HepG2 (cell line): ENCODE measurements around the gene PPP1R12A. TPM values are rescaled to one million over a fixed set of nuclear protein-coding genes. Genes with fewer than 3 reads are reported as not detected.

Experiments
- ATAC-seq: fragments of 200-7000 bp; cut with Tn5 transposase; 3 replicates; pipeline ENCODE4 v1.9.1; 2020; ENCODE audit warnings: mild to moderate bottlenecking, moderate library complexity
- BruUV-seq: library from RNA; stranded (reverse); fragments of 400-500 nt; replicated peaks from 2 replicates; lab custom pipeline; 2021; lab: Mats Ljungman, UMichigan
- CTCF ChIA-PET: fragments of 300-600 bp; formaldehyde crosslinking; extraction: SDS; loops from one replicate; lab custom pipeline; 2021; ENCODE audit warnings: low total read pairs, inconsistent platforms, low intra/inter-chr PET ratio; lab: Yijun Ruan, JAX
- POLR2A ChIA-PET: fragments of 350-600 bp; sonication (Branson Sonifier 250); formaldehyde crosslinking; loops from one replicate; lab custom pipeline; 2020; ENCODE audit warnings: antibody characterized with exemption, inconsistent platforms; lab: Yijun Ruan, JAX
- DNase-seq: peaks from one replicate; pipeline ENCODE4 v3.0.0-alpha.2; 2015; ENCODE audit warnings: low spot score
- FAIRE-seq: peaks from 3 replicates; lab custom pipeline; 2011; peaks lifted over from hg19 to GRCh38; lab: Jason Lieb, UNC
- H2AFZ ChIP-seq: one replicate; pipeline ENCODE4 v1.6.1; 2011; ENCODE audit warnings: low read length, inconsistent platforms
- H3K27ac ChIP-seq: fragments of 300-600 bp; 3 replicates; pipeline ENCODE4 v1.8.0; 2011; ENCODE audit warnings: mixed run types, mild to moderate bottlenecking, mixed read lengths, low read length, inconsistent platforms; ENCODE audit not compliant: insufficient read depth; ENCODE audit errors: extremely low read length
- H3K27me3 ChIP-seq, 2 experiments: fragments of 200-600 bp in 1 of 2; 2 replicates in 1 of 2; 3 replicates in 1 of 2; pipeline versions ENCODE4 v1.6.0 to v1.8.0; 2011; ENCODE audit warnings: low read length in 2 of 2, mild to moderate bottlenecking in 2 of 2, moderate library complexity in 2 of 2, inconsistent platforms in 1 of 2; ENCODE audit not compliant: insufficient read depth in 2 of 2, control insufficient read depth in 1 of 2
- H3K36me3 ChIP-seq, 2 experiments: fragments of 200-600 bp in 1 of 2; replicated peaks in 1 of 2; 2 replicates in 1 of 2; 3 replicates in 1 of 2; pipeline versions ENCODE4 v1.5.1 to v1.8.0; 2011; ENCODE audit warnings: low read length in 2 of 2, inconsistent platforms in 1 of 2; ENCODE audit not compliant: insufficient read depth in 2 of 2, control insufficient read depth in 1 of 2
- H3K4me1 ChIP-seq: 2 replicates; pipeline ENCODE4 v1.5.1; 2012; ENCODE audit warnings: low read length, inconsistent platforms; ENCODE audit not compliant: insufficient read depth
- H3K4me2 ChIP-seq: 2 replicates; pipeline ENCODE4 v1.6.0; 2011; ENCODE audit warnings: low read depth, low read length, inconsistent platforms
- H3K4me3 ChIP-seq, 3 experiments: fragments of 200-600 bp in 1 of 3; sonication (generic), shearing (Covaris generic) in 1 of 3; replicated peaks in 1 of 3; 2 replicates each; pipeline ENCODE4 v1.5.1; 2011 to 2016; ENCODE audit warnings: low read length in 3 of 3, inconsistent platforms in 2 of 3, low read depth in 2 of 3, mild to moderate bottlenecking in 2 of 3, control low read depth in 1 of 3, mixed read lengths in 1 of 3; ENCODE audit not compliant: insufficient read depth in 1 of 3
- H3K79me2 ChIP-seq: one replicate; pipeline ENCODE4 v1.6.1; 2011; ENCODE audit warnings: low read length, inconsistent platforms; ENCODE audit not compliant: insufficient read depth
- H3K9ac ChIP-seq: 2 replicates; pipeline ENCODE4 v1.6.0; 2011; ENCODE audit warnings: mild to moderate bottlenecking, low read depth, low read length, inconsistent platforms; ENCODE audit not compliant: insufficient read depth
- H3K9me3 ChIP-seq: 2 replicates; pipeline ENCODE4 v1.5.1; 2012; ENCODE audit warnings: mild to moderate bottlenecking, low read length
- H4K20me1 ChIP-seq: 2 replicates; pipeline ENCODE4 v1.6.0; 2011; ENCODE audit warnings: inconsistent platforms, mild to moderate bottlenecking, low read length, moderate library complexity; ENCODE audit not compliant: insufficient read depth
- ATF1 ChIP-seq: IDR thresholded peaks from 2 replicates; pipeline ENCODE4 v1.6.1; 2016; ENCODE audit warnings: mild to moderate bottlenecking, control low read depth
- ATRX ChIP-seq: sonication (generic); formaldehyde crosslinking; IDR thresholded peaks from 2 replicates; pipeline ENCODE4 v1.4.0; 2020; ENCODE audit warnings: missing genetic modification reagents, borderline replicate concordance
- NR2F2 ChIP-seq: IDR thresholded peaks from 2 replicates; pipeline ENCODE4 v1.6.1; 2012; ENCODE audit warnings: low read depth, inconsistent platforms, borderline replicate concordance
- PAX8 ChIP-seq: sonication (generic); formaldehyde crosslinking; IDR thresholded peaks from 2 replicates; pipeline ENCODE4 v1.8.0; 2022; ENCODE audit warnings: mild to moderate bottlenecking, missing genetic modification reagents, borderline replicate concordance
- RFXANK ChIP-seq: IDR thresholded peaks from 2 replicates; pipeline ENCODE4 v1.6.1; 2016
- WGBS: methylation state at CpG from one replicate; pipeline ENCODE4 v1.1.6; 2017; ENCODE audit warnings: low lambda C conversion rate; 5-methylcytosine and 5-hydroxymethylcytosine counted together
- in situ Hi-C: cut with HindIII; loops from 2 replicates; pipeline ENCODE4 v1.10.0; 2017; ENCODE audit warnings: low pct_unique_long_range_greater_than_20kb; ENCODE audit not compliant: extremely low pct_ligation_motif_present
- intact Hi-C: fragments of 100-400 bp; cut with micrococcal nuclease; formaldehyde crosslinking; loops from one replicate; pipeline ENCODE4 v1.10.0; 2022; ENCODE audit not compliant: unreplicated experiment
- polyA plus RNA-seq, 8 experiments: library from polyadenylated mRNA; depleted of rRNA in 3 of 8; stranded (reverse) in 7 of 8; unstranded in 1 of 8; fragments of >200 nt; fragmentation: Illumina TruSeq in 4 of 8; extraction: Trizol in 4 of 8; gene quantifications; 2 replicates each; pipeline versions ENCODE4 v1.2.1 to v1.2.3, GENCODE V29; 2011 to 2016; ENCODE audit warnings: low read depth in 4 of 8, missing spikeins in 1 of 8, mixed read lengths in 1 of 8; ENCODE audit not compliant: insufficient read depth in 1 of 8
- total RNA-seq, 5 experiments: library from RNA; depleted of rRNA; stranded (reverse); fragments of >200 nt; fragmentation: Illumina TruSeq; extraction: Trizol; gene quantifications; 2 replicates each; pipeline ENCODE4 v1.2.3, GENCODE V29; 2016; ENCODE audit warnings: low read depth in 1 of 5
- TF ChIP-seq, protein P1 (sequence below): sonication (generic); formaldehyde crosslinking; conservative IDR thresholded peaks from 2 replicates; pipeline ENCODE4 v1.8.1; 2023; ENCODE audit warnings: missing genetic modification reagents
- TF ChIP-seq, protein P2 (sequence below): sonication (generic); formaldehyde crosslinking; IDR thresholded peaks from 2 replicates; pipeline ENCODE4 v1.4.0; 2020; ENCODE audit warnings: missing genetic modification reagents
- TF ChIP-seq, protein P3 (sequence below): IDR thresholded peaks from 2 replicates; pipeline ENCODE4 v1.6.1; 2016
- TF ChIP-seq, protein P4 (sequence below): IDR thresholded peaks from 2 replicates; pipeline ENCODE4 v1.6.1; 2016; ENCODE audit warnings: control low read depth
- TF ChIP-seq, protein P5 (sequence below): sonication (generic); formaldehyde crosslinking; conservative IDR thresholded peaks from 2 replicates; pipeline ENCODE4 v1.4.0; 2020; ENCODE audit warnings: missing genetic modification reagents
- TF ChIP-seq, protein P6 (sequence below): sonication (generic); formaldehyde crosslinking; IDR thresholded peaks from 2 replicates; pipeline ENCODE4 v1.5.1; 2020; ENCODE audit warnings: mild to moderate bottlenecking, missing genetic modification reagents, borderline replicate concordance

The PPP1R12A gene
- total and polyA plus RNA-seq, 2 of the 13 experiments (the other 11 are each of a cell fraction or from before 2014, with no cell fraction given) = 23.8 to 50.0 TPM

DNA sequence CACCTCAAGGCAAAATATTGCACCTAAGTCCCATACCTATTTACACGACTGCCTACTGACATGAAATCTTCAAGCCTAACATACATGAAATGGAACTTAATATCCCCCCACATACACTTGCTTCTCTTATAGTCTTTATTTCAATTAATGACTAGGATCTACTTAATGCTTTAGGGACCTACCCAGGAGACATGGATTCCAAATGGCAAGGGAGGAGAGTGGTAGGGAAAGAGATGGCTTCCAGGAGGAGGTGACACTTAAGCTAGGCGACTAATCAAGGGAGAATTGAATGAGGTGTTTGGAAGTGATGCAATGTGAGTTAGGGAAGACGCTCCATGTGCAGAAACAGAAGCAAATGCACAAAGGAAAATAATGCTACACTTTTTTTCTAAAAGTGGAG, 9.7 kb upstream of the PPP1R12A start:
- H2AFZ ChIP-seq = no peak overlapping the region
- H3K9me3 ChIP-seq = no peaks in the 10 kb centered on the region
- H3K4me1 ChIP-seq = peaks cover 12% of the 10 kb centered on the region
- H4K20me1 ChIP-seq = no peaks in the 10 kb centered on the region
- WGBS = 4% methylated on average over 3 of the region's 3 CpGs
- H3K36me3 ChIP-seq = no peaks in the 10 kb centered on the region
- H3K27me3 ChIP-seq = no peaks in the 10 kb centered on the region
- no peak overlapping the region for H3K4me3 ChIP-seq
- H3K9ac ChIP-seq = no peak overlapping the region
- no peaks in the 10 kb centered on the region for H3K79me2 ChIP-seq
- H3K27ac ChIP-seq = no peak overlapping the region
- BruUV-seq = no TSS peak
- ATAC-seq (no peak), DNase-seq (no peak), FAIRE-seq (no peak)
- ChIA-PET CTCF (no interaction called here), POLR2A (interaction anchor here (1.8 kb wide), 1 partner anchor 9 kb away, joined by 4 read pairs; no protein-coding TSS in a partner anchor)
- H3K4me2 ChIP-seq = no peak overlapping the region
- intact Hi-C loops = no loop called here
- in situ Hi-C loops = no loop called here
- TF ChIP-seq ATF1 (CRISPR knock-in tag) = no peak
- TF ChIP-seq, protein P1, sequence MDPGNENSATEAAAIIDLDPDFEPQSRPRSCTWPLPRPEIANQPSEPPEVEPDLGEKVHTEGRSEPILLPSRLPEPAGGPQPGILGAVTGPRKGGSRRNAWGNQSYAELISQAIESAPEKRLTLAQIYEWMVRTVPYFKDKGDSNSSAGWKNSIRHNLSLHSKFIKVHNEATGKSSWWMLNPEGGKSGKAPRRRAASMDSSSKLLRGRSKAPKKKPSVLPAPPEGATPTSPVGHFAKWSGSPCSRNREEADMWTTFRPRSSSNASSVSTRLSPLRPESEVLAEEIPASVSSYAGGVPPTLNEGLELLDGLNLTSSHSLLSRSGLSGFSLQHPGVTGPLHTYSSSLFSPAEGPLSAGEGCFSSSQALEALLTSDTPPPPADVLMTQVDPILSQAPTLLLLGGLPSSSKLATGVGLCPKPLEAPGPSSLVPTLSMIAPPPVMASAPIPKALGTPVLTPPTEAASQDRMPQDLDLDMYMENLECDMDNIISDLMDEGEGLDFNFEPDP (CRISPR knock-in tag) = no peak
- no peak for TF ChIP-seq NR2F2
- no peak for TF ChIP-seq PAX8 (CRISPR knock-in tag)
- TF ChIP-seq, protein P2, sequence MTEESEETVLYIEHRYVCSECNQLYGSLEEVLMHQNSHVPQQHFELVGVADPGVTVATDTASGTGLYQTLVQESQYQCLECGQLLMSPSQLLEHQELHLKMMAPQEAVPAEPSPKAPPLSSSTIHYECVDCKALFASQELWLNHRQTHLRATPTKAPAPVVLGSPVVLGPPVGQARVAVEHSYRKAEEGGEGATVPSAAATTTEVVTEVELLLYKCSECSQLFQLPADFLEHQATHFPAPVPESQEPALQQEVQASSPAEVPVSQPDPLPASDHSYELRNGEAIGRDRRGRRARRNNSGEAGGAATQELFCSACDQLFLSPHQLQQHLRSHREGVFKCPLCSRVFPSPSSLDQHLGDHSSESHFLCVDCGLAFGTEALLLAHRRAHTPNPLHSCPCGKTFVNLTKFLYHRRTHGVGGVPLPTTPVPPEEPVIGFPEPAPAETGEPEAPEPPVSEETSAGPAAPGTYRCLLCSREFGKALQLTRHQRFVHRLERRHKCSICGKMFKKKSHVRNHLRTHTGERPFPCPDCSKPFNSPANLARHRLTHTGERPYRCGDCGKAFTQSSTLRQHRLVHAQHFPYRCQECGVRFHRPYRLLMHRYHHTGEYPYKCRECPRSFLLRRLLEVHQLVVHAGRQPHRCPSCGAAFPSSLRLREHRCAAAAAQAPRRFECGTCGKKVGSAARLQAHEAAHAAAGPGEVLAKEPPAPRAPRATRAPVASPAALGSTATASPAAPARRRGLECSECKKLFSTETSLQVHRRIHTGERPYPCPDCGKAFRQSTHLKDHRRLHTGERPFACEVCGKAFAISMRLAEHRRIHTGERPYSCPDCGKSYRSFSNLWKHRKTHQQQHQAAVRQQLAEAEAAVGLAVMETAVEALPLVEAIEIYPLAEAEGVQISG (CRISPR knock-in tag) = no peak
- TF ChIP-seq, protein P3, sequence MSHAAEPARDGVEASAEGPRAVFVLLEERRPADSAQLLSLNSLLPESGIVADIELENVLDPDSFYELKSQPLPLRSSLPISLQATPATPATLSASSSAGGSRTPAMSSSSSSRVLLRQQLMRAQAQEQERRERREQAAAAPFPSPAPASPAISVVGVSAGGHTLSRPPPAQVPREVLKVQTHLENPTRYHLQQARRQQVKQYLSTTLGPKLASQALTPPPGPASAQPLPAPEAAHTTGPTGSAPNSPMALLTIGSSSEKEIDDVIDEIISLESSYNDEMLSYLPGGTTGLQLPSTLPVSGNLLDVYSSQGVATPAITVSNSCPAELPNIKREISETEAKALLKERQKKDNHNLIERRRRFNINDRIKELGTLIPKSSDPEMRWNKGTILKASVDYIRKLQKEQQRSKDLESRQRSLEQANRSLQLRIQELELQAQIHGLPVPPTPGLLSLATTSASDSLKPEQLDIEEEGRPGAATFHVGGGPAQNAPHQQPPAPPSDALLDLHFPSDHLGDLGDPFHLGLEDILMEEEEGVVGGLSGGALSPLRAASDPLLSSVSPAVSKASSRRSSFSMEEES (CRISPR knock-in tag) = no peak
- TF ChIP-seq, protein P4, sequence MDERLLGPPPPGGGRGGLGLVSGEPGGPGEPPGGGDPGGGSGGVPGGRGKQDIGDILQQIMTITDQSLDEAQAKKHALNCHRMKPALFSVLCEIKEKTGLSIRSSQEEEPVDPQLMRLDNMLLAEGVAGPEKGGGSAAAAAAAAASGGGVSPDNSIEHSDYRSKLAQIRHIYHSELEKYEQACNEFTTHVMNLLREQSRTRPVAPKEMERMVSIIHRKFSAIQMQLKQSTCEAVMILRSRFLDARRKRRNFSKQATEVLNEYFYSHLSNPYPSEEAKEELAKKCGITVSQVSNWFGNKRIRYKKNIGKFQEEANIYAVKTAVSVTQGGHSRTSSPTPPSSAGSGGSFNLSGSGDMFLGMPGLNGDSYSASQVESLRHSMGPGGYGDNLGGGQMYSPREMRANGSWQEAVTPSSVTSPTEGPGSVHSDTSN (CRISPR knock-in tag) = no peak
- TF ChIP-seq, protein P5, sequence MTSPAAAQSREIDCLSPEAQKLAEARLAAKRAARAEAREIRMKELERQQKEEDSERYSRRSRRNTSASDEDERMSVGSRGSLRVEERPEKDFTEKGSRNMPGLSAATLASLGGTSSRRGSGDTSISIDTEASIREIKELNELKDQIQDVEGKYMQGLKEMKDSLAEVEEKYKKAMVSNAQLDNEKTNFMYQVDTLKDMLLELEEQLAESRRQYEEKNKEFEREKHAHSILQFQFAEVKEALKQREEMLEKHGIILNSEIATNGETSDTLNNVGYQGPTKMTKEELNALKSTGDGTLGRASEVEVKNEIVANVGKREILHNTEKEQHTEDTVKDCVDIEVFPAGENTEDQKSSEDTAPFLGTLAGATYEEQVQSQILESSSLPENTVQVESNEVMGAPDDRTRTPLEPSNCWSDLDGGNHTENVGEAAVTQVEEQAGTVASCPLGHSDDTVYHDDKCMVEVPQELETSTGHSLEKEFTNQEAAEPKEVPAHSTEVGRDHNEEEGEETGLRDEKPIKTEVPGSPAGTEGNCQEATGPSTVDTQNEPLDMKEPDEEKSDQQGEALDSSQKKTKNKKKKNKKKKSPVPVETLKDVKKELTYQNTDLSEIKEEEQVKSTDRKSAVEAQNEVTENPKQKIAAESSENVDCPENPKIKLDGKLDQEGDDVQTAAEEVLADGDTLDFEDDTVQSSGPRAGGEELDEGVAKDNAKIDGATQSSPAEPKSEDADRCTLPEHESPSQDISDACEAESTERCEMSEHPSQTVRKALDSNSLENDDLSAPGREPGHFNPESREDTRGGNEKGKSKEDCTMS (CRISPR knock-in tag) = no peak
- TF ChIP-seq ATRX = no peak
- TF ChIP-seq RFXANK (CRISPR knock-in tag) = no peak
- TF ChIP-seq, protein P6, sequence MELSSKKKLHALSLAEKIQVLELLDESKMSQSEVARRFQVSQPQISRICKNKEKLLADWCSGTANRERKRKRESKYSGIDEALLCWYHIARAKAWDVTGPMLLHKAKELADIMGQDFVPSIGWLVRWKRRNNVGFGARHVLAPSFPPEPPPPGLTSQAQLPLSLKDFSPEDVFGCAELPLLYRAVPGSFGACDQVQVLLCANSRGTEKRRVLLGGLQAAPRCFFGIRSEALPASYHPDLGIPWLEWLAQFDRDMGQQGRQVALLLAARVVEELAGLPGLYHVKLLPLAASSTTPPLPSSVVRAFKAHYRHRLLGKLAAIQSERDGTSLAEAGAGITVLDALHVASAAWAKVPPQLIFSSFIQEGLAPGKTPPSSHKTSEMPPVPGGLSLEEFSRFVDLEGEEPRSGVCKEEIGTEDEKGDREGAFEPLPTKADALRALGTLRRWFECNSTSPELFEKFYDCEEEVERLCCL = no peak
